Hepatocyte (in vitro differentiated cells): ENCODE results near the gene GPR39.

Experiments
- EZH2 ChIP-seq: fragments of 200-600 bp; sonication (generic); IDR thresholded peaks from 2 replicates; pipeline ENCODE4 v1.6.1; 2016; ENCODE audit warnings: antibody characterized with exemption, mild to moderate bottlenecking, borderline replicate concordance
- EZH2phosphoT487 ChIP-seq: fragments of 200-600 bp; sonication (generic); IDR thresholded peaks from one replicate; pipeline ENCODE4 v1.6.1; 2018; ENCODE audit warnings: antibody characterized with exemption, mild to moderate bottlenecking, low read depth, moderate library complexity; ENCODE audit not compliant: unreplicated experiment, severe bottlenecking
- TF ChIP-seq, protein P1 (sequence below): fragments of 200-600 bp; sonication (generic); IDR thresholded peaks from 2 replicates; pipeline ENCODE4 v1.5.1; 2016; ENCODE audit warnings: antibody characterized with exemption, mild to moderate bottlenecking; ENCODE audit not compliant: poor library complexity

DNA sequence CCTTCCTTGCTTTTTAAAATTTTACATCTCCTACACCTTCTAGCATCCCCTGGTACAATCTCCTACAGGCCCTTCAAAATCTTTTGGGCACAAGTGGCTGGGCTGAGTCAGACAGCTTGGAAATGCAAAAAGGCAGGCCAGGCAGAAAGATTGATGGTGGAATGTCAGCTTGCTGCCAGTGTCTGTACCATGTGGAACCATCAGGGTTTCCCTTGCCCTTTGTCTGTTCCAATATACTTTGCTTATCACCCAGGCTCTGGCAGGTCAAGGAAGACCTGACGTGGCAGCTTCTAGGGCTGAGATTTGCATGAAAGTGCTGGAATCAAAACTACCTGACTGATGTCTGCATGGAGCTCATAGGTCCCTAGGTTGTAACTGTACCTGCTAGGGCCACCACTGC lies 33.3 kb downstream of the GPR39 start:
- TF ChIP-seq, protein P1, sequence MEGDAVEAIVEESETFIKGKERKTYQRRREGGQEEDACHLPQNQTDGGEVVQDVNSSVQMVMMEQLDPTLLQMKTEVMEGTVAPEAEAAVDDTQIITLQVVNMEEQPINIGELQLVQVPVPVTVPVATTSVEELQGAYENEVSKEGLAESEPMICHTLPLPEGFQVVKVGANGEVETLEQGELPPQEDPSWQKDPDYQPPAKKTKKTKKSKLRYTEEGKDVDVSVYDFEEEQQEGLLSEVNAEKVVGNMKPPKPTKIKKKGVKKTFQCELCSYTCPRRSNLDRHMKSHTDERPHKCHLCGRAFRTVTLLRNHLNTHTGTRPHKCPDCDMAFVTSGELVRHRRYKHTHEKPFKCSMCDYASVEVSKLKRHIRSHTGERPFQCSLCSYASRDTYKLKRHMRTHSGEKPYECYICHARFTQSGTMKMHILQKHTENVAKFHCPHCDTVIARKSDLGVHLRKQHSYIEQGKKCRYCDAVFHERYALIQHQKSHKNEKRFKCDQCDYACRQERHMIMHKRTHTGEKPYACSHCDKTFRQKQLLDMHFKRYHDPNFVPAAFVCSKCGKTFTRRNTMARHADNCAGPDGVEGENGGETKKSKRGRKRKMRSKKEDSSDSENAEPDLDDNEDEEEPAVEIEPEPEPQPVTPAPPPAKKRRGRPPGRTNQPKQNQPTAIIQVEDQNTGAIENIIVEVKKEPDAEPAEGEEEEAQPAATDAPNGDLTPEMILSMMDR, result no peak
- no peak for TF ChIP-seq EZH2
- no peak for TF ChIP-seq EZH2phosphoT487
